KOPT-K1 (cell line): ENCODE results near the gene UFD1.
"Not testable (repeated sequence)": the region's sequence is repeated elsewhere in the genome, so short reads cannot be mapped to it uniquely, and the experiment has no call there.

Experiments
- H3K27ac ChIP-seq: fragments of 200-600 bp; sonication (generic); 2 replicates; pipeline ENCODE4 v1.5.1; 2016; ENCODE audit warnings: antibody characterized with exemption, mild to moderate bottlenecking, low read depth, low read length; ENCODE audit not compliant: poor library complexity, severe bottlenecking
- H3K36me3 ChIP-seq: fragments of 200-600 bp; sonication (generic); 2 replicates; pipeline ENCODE4 v1.5.1; 2017; ENCODE audit warnings: antibody characterized with exemption, mild to moderate bottlenecking, low read length, moderate library complexity; ENCODE audit not compliant: insufficient read depth
- H3K9me3 ChIP-seq: fragments of 200-600 bp; sonication (generic); 2 replicates; pipeline ENCODE4 v1.5.1; 2017; ENCODE audit warnings: antibody characterized with exemption, low read length, mild to moderate bottlenecking; ENCODE audit not compliant: insufficient read depth, poor library complexity, severe bottlenecking

The UFD1 gene

DNA sequence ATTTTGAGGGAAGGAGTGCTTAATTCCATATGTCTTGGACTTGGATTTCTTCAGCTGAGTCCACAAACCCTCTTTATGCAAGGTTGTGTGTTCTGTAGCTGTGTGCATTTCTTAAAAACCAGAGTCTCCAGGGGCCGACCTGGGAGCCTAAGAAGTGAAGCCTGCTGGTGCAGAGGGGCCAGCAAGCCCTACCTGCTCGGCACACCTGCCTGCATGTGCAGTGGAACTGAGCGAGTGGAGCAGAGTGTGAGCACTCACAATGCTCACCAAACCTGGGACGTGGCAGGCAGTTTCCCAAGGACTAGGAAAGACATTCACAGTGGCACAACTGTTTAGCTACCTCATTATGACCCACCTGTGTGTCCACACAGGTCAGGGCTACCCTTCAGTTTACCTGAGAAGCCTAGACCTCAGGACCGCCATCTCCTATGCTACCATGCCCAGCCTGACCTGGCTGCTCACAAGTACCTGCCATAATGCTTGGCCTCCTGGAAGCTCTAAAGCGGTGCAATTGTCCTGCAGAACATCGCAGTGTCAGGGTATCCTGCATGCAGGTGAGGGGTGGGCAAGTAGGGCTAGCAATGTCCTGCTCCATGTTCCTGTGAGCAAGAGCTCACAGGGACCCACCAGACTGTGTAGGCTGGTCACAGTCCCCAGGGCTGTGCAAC is 35.3 kb downstream of the UFD1 start:
- Histone ChIP-seq H3K36me3 (peaks cover 67% of the 10 kb centered on the region), H3K27ac (no peak overlapping the region), H3K9me3 (no peaks in the 10 kb centered on the region)

DNA sequence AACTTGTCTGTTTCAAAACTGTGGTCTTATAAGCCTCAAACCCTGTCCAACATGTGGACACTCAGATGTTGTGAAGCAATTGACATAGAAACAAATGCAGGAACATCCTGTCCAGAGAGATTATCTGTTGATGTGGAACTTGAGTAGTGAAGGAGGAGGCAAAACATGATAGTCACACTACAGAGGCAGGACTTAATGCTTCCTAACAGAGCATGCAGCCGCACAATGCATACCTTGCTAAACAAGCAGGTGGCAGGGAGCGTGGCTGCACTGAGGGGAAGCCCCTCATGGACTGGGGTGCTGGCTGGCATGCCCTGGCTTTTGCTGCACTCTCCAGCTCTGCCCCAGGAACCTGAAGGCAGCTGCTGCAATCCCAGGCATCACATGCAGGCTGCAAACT is 36.8 kb downstream of the UFD1 start:
- no peaks in the 10 kb centered on the region for H3K9me3 ChIP-seq
- peaks cover 79% of the 10 kb centered on the region for H3K36me3 ChIP-seq
- no peak overlapping the region for H3K27ac ChIP-seq

DNA sequence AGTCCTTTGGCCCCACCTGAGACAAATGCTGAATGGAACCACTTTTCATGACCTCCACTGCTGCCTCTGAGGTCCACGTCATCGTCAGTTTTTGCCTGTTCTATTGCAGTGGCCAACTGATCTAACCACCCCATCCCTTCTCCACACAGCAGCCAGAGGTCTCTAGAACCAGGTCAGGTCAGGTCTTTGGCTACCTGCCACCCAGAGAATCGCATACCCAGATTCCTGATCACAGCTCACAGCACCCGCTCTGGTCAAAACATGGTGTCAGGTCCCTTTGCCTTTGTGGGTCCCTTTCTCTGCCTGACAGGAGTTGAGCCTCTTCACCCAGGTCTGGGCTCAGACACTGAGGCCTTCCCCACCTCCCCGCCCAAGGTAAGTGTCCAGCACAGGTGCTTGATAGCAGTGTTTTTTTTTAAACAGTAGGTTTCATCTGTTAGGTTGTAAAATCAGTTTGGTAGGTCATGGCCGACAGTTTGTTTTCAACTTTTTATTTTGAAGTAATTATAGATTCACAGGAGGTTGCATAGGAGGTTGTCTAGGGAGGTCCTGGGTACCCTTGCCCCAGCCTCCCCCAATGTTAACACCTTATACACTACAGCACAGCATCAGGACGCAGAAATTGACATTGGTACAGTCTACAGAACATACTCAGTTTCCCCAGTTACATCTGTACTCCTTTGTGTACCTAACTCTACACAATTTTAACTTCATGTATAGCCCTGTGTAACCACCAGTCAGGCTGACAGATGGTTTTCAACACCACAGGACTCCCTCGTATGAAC is 38.4 kb downstream of the UFD1 start:
- H3K27ac ChIP-seq: no peak overlapping the region
- peaks cover 91% of the 10 kb centered on the region for H3K36me3 ChIP-seq
- no peaks in the 10 kb centered on the region for H3K9me3 ChIP-seq

DNA sequence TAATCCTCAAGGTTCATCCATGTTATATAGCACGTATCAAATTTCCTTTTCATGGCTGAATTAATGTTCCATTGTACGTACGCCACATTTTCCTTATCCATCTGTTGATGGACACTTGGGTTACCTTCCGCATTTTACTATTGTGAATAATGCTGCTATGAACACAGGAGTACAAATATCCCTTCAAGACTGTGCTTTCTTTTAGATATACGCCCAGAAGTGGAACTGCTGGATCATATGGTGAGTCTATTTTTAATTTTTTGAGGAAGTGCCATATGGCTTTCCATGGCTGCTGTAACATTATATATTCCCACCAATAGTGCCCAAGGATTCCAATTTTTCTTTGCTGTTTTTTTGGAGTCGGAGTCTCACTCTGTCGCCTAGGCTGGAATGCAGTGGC is 40.7 kb downstream of the UFD1 start:
- Histone ChIP-seq H3K36me3 (peaks cover 83% of the 10 kb centered on the region), H3K27ac (no peak overlapping the region), H3K9me3 (no peaks in the 10 kb centered on the region)

DNA sequence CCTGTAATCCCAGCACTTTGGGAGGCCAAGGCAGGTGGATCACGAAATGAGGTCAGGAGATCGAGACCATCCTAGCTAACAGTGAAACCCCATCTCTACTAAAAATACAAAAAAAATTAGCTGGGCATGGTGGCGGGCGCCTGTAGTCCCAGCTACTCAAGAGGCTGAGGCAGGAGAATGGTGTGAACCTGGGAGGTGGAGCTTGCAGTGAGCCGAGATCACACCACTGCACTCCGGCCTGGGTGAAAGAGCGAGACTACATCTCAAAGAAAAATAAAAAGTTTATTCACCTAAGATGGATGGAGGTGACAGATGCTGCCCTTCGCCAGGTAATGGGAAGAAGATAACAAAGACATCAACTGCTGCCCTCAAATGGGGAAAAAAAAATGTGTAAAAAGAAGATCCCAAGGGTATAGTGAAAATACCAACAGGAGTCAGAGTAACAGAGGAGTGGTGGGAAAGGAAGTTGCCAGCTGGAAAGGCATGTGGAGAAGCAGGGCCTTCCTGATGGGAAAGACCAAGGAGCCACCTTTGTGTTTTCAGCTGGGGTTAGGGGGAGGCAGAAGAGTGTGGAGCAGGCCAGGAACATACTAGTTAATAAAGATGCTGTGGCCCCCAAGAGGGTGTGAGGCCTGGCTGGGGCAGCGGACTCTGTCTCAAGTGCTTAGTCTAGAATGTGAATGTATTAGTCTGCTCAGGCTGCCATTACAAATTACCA is 42.4 kb downstream of the UFD1 start:
- not testable (repeated sequence) for H3K9me3 ChIP-seq, H3K27ac ChIP-seq
- peaks cover 67% of the 10 kb centered on the region for H3K36me3 ChIP-seq

DNA sequence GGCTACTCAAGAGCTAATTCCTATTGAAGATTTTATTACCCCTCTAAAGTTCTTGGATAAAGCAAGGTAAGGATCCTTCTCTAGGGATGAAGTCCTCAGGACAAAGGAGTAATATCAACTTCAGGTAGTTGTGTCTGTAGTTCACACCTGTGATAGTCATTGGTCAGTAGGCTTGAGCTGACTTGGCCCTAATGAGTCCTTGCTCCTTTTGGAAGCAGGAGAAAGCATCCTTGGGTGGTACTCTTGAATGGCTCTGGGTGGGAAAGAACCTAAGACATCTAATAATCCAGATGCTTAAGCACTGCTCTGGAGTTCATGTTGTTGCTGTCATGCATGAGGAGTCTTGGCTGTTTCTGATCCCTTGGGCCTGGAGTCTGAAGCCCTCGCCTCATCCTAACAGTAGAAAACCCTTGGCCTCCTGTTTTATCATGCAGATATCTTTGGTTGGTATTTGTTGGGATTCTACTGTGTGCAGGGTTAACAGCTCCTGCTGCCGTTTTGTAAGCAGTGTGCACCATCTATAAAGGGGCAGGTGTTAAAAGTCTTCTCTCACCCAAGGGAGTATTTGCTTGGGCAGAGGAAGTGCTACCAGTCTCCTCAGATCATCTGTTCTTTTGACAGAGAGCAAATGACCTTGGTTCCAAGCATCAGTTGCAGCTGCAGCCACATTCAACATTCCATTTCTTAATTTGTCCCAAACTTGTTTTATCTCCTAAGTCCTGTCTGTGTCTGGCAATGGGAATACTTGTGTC is 44.0 kb downstream of the UFD1 start:
- H3K9me3 ChIP-seq: no peaks in the 10 kb centered on the region
- H3K27ac ChIP-seq: no peak overlapping the region
- peaks cover 51% of the 10 kb centered on the region for H3K36me3 ChIP-seq

DNA sequence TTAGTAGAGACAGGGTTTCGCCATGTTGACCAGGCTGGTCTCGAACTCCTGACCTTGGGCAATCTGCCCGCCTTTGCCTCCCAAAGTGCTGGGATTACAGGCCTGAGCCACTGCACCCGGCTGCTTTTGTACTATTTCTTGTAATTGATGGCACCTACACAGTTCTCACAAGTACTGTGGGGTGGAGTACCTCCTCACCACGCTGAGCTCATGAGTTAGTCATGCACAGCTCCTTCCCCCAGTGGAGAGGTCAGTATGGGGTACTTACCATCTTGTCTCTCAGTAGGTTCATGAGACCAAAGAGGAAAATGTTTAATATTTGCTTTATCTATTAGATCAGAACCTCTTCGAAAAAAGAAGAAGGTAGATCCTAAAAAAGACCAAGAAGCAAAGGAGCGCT is 44.6 kb downstream of the UFD1 start:
- H3K9me3 ChIP-seq: no peaks in the 10 kb centered on the region
- peaks cover 45% of the 10 kb centered on the region for H3K36me3 ChIP-seq
- no peak overlapping the region for H3K27ac ChIP-seq

DNA sequence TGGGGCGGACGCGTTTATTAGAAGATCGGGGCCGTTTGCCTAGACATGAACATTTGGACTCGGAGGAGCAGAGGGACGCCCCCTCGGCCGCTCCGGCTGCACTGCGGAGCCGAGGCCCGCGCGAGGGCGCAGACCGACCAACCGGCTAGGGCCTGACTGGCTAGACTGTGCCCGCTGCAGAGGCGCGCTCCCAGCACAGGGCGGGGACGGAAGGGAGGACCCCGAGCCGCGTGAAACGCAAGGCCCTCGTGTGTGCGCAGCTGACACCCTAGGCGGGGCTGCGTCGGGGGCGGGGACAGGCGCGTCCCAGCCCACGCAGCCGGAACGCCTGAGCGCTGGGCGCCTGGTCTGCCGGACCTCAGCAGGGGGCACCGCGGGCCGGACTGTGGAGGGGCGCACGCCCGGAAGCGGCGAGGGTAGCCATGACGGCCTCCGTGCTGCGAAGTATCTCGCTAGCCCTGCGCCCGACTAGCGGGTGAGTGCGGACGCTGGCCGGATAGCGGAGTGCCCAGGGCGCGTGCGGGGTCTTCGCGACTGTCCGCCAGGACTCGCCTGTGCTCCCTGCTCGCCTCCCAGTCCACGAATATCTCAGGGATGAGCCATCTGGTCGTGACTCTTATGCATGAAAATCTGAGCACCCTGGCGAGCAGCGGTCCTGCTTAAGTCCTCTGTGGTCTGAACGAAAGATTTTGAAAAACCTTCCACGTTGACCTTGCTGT is 46.7 kb downstream of the UFD1 start, which contains the start of gene MRPL40:
Gene MRPL40 (plus strand): TSS at position 413 of the 719 bp plus-strand sequence. CDS start 10 bp downstream, at position 423.
- peak within 1 kb of the TSS; percentile 98 for H3K27ac ChIP-seq

DNA sequence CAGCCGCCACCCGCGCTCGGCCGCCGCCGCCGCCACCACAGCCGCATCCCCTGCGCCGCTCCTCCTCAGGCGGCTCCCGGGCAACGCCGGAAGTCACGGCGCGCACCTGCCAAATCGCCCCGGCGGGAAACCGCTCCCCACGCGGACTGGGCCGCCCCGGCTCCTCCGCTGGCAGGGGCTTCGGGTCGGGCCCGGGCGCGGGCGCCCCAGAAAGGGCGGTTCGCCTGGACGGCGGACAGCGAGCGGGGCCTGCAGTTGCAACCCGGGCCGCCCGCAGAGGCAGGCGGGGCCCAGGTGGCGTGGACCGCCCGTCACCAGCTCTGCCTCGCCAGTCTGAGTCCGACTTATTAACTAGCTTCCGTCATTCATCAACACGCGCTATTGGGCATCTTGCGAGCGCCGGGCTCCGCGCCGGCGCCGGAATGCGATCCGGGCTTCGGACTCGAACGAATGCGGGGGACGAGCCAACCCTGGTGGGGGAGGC is 47.3 kb downstream of the UFD1 start, which contains the start of gene HIRA:
Gene HIRA (minus strand): TSS at position 85 of the 484 bp plus-strand sequence. CDS start 257 bp downstream, outside the sequence.
- Histone ChIP-seq H3K27ac (peak within 1 kb of the TSS; percentile 98), H3K36me3 (peaks cover 49% of the 10 kb centered on the region), H3K9me3 (no peaks in the 10 kb centered on the region)

More for the DNA sequence above, 46.7 kb downstream of the UFD1 start, which contains the start of gene MRPL40:
- Histone ChIP-seq H3K36me3 (peaks cover 49% of the 10 kb centered on the region), H3K9me3 (no peaks in the 10 kb centered on the region)

DNA sequence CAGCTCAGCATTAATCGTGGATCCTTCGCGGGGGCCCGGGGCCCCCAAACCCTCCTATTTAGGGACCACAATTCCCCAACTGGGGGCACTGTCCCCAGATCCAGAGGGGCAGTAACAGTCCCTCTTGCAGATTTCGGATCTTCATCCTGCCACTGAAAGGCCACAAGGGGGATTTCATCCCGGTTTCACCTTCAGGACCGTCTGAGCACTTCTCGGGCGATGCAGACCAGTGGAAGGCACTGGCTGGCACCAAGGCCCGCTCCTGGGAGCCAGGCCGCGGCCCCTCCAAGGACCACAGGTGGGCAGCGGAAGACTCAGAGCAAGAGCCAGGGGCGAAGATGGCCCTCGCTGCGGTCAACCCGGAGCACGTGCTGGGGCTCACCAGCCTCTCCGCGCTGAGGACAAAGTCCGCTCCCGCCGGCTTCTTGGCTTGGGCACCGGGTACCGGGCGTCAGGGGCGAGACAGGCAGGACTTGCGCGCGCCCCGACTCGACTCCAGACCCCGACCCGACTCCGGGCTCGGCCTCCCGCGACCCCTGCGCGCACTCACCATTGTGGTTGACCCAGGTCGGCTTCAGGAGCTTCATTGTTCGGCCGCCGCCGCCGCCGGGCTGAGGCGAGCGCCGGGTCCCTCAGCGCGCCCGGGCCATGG is 48.0 kb downstream of the UFD1 start:
- peak overlapping the region; percentile 98 for H3K27ac ChIP-seq
- peaks cover 49% of the 10 kb centered on the region for H3K36me3 ChIP-seq
- H3K9me3 ChIP-seq: no peaks in the 10 kb centered on the region

DNA sequence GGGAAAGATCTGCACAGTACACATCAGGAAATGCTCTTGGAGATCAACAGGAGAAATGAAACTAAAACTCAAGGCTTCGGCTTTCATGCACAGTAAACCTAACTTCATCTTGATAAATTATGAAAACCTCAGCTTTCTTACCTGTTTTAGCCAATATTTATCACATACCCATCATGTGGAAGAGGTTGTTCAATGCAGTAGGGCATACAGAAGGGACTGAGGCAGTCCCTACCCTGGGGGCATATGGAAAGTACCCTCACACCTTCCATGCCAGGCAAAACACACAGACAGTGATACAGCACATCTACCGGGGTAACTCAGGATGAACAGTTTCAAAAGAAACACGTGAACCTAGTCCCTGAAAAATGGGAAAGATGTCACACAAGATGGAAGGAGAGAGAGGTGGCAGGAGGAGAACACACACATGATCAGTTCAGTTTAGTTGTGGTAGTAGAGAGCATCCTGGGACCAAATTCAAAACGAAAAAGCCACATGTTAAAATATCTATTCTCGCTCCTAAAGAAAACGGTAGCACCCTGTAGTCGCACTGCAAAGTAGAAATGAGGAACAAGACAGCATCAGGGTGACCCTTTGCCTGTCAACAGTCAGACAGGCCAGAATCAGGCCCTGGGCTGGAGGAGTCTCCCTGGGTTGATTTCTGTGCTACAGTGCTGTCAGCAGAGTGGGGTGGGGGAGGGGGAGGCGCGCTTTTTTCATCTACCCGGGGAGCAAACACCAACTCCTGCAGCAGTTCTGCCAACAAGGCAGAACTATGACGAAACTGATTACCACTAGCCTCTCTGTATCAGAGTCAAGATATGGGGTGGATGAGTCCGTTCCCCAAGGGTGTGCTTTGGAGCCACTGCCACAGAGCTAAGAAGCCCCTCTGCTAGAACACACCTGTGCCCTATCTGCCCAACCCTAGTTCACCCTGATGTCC is 48.8 kb downstream of the UFD1 start:
- Histone ChIP-seq H3K36me3 (peaks cover 46% of the 10 kb centered on the region), H3K9me3 (no peaks in the 10 kb centered on the region), H3K27ac (peak overlapping the region; percentile 98)

DNA sequence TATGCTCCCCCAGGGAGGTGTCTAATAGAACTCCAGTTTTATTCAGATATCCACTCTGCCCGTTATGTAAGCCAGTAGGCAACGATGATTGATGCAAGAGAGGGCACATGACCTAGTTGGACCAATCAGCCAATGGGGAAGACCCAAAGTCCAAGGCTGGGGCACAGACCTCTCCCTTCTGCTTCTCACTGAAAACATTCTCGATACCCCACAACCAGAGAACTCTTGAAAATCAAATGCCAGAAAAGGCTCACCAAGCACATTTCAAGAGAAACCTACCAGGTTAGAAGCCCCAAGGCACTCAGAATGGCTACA is 54.9 kb downstream of the UFD1 start:
- peak overlapping the region; percentile 93 for H3K27ac ChIP-seq
- no peaks in the 10 kb centered on the region for H3K9me3 ChIP-seq
- peaks cover 54% of the 10 kb centered on the region for H3K36me3 ChIP-seq
